IMR-90 (cell line): Measurements from ENCODE around the gene METTL14. TPM values are rescaled to one million over a fixed set of nuclear protein-coding genes. Genes with fewer than 3 reads are reported as not detected.

Source experiments
- ATAC-seq: fragments of 200-7000 bp; cut with Tn5 transposase; 2 replicates; pipeline ENCODE4 v1.9.1; 2020; ENCODE audit warnings: low read depth, mild to moderate bottlenecking, moderate library complexity
- BruUV-seq: library from RNA; stranded (reverse); fragments of 400-500 nt; replicated peaks from 2 replicates; lab custom pipeline; 2021; lab: Mats Ljungman, UMichigan
- CTCF ChIA-PET: fragments of 300-600 bp; formaldehyde crosslinking; extraction: SDS; loops from one replicate; lab custom pipeline; 2021; ENCODE audit warnings: antibody characterized with exemption; lab: Yijun Ruan, JAX
- POLR2A ChIA-PET: fragments of 300-600 bp; sonication (Branson Sonifier 250); formaldehyde crosslinking; loops from one replicate; lab custom pipeline; 2022; ENCODE audit warnings: antibody characterized with exemption; ENCODE audit not compliant: unreplicated experiment; lab: Charles Lee
- DNase-seq: peaks from one replicate; pipeline ENCODE4 v3.0.0; 2013
- H2AFZ ChIP-seq: replicated peaks from 2 replicates; pipeline ENCODE3; 2013; ENCODE audit warnings: low read length, mild to moderate bottlenecking; ENCODE audit not compliant: poor library complexity
- H2AK5ac ChIP-seq: 2 replicates; pipeline ENCODE4 v1.6.1; 2013; ENCODE audit warnings: low read depth, low read length, inconsistent platforms
- H2AK9ac ChIP-seq: replicated peaks from 2 replicates; pipeline ENCODE3; 2013; ENCODE audit warnings: mild to moderate bottlenecking, low read depth, low read length, moderate library complexity; ENCODE audit not compliant: poor library complexity
- H2BK120ac ChIP-seq: 2 replicates; pipeline ENCODE4 v1.6.1; 2013; ENCODE audit warnings: low read depth, low read length, inconsistent platforms
- H2BK15ac ChIP-seq: 3 replicates; pipeline ENCODE4 v1.6.1; 2013; ENCODE audit warnings: low read depth, low read length, inconsistent platforms
- H2BK20ac ChIP-seq: 2 replicates; pipeline ENCODE4 v1.6.1; 2013; ENCODE audit warnings: low read depth, mild to moderate bottlenecking, inconsistent platforms, low read length, moderate library complexity
- H2BK5ac ChIP-seq: 2 replicates; pipeline ENCODE4 v1.6.1; 2013; ENCODE audit warnings: mild to moderate bottlenecking, low read depth, low read length, inconsistent platforms; ENCODE audit not compliant: poor library complexity, severe bottlenecking
- H3K14ac ChIP-seq: replicated peaks from 2 replicates; pipeline ENCODE4 v1.6.1; 2013; ENCODE audit warnings: low read depth, low read length, inconsistent platforms
- H3K18ac ChIP-seq: 2 replicates; pipeline ENCODE4 v1.6.1; 2013; ENCODE audit warnings: low read depth, low read length, control low read depth
- H3K23ac ChIP-seq: 2 replicates; pipeline ENCODE4 v1.6.1; 2013; ENCODE audit warnings: low read depth, low read length, inconsistent platforms
- H3K27ac ChIP-seq: 2 replicates; pipeline ENCODE4 v1.5.1; 2013; ENCODE audit warnings: mild to moderate bottlenecking, control low read depth, low read length; ENCODE audit not compliant: insufficient read depth
- H3K27me3 ChIP-seq: 2 replicates; pipeline ENCODE4 v1.6.1; 2013; ENCODE audit warnings: low read length; ENCODE audit not compliant: control insufficient read depth, insufficient read depth
- H3K36me3 ChIP-seq: 2 replicates; pipeline ENCODE4 v1.6.1; 2013; ENCODE audit warnings: low read length, mixed read lengths; ENCODE audit not compliant: control insufficient read depth, insufficient read depth
- H3K4ac ChIP-seq: 2 replicates; pipeline ENCODE4 v1.6.1; 2013; ENCODE audit warnings: low read depth, low read length, inconsistent platforms
- H3K4me1 ChIP-seq: 2 replicates; pipeline ENCODE4 v1.6.1; 2013; ENCODE audit warnings: low read length, mixed read lengths; ENCODE audit not compliant: control insufficient read depth, insufficient read depth
- H3K4me2 ChIP-seq: 2 replicates; pipeline ENCODE4 v1.6.1; 2013; ENCODE audit warnings: low read depth, mild to moderate bottlenecking, control low read depth, low read length, moderate library complexity
- H3K4me3 ChIP-seq: 2 replicates; pipeline ENCODE4 v1.5.1; 2013; ENCODE audit warnings: low read depth, mild to moderate bottlenecking, control low read depth, low read length, moderate library complexity; ENCODE audit not compliant: insufficient read depth
- H3K56ac ChIP-seq: 2 replicates; pipeline ENCODE4 v1.6.1; 2013; ENCODE audit warnings: low read length, inconsistent platforms; ENCODE audit not compliant: insufficient read depth; ENCODE audit errors: extremely low read depth
- H3K79me1 ChIP-seq, 2 experiments: 2 replicates each; pipeline ENCODE4 v1.6.1; 2013; ENCODE audit warnings: low read length in 2 of 2, inconsistent platforms in 1 of 2, low read depth in 1 of 2
- H3K9ac ChIP-seq: 2 replicates; pipeline ENCODE4 v1.6.1; 2013; ENCODE audit warnings: low read depth, low read length, control low read depth
- H3K9me1 ChIP-seq: 2 replicates; pipeline ENCODE4 v1.6.1; 2013; ENCODE audit warnings: low read length, inconsistent platforms; ENCODE audit not compliant: insufficient read depth
- H3K9me3 ChIP-seq: 2 replicates; pipeline ENCODE4 v1.6.1; 2013; ENCODE audit warnings: low read length; ENCODE audit not compliant: control insufficient read depth, insufficient read depth
- H4K20me1 ChIP-seq: 2 replicates; pipeline ENCODE4 v1.6.1; 2013; ENCODE audit warnings: low read length, inconsistent platforms; ENCODE audit not compliant: insufficient read depth
- H4K5ac ChIP-seq: 2 replicates; pipeline ENCODE4 v1.6.1; 2013; ENCODE audit warnings: mild to moderate bottlenecking, low read depth, low read length, control low read depth
- H4K8ac ChIP-seq, 2 experiments: 2 replicates each; pipeline ENCODE4 v1.6.1; 2013; ENCODE audit warnings: low read depth in 2 of 2, low read length in 2 of 2, control low read depth in 1 of 2, inconsistent platforms in 1 of 2
- H4K91ac ChIP-seq: 2 replicates; pipeline ENCODE4 v1.6.1; 2013; ENCODE audit warnings: low read depth, low read length, inconsistent platforms; ENCODE audit not compliant: insufficient read depth
- BHLHE40 ChIP-seq: fragments of 150-350 bp; IDR thresholded peaks from 2 replicates; pipeline ENCODE4 v1.6.1; 2016; ENCODE audit warnings: mild to moderate bottlenecking, low read depth, low read length
- ELK1 ChIP-seq: fragments of 150-350 bp; IDR thresholded peaks from 2 replicates; pipeline ENCODE4 v1.6.1; 2016; ENCODE audit warnings: low read depth, mild to moderate bottlenecking, low read length, moderate library complexity, borderline replicate concordance
- FOS ChIP-seq: fragments of 150-350 bp; IDR thresholded peaks from 2 replicates; pipeline ENCODE4 v1.6.1; 2016; ENCODE audit warnings: low read depth, low read length
- MAFK ChIP-seq: IDR thresholded peaks from 2 replicates; pipeline ENCODE4 v1.6.1; 2012; ENCODE audit warnings: low read depth, low read length, improper control_type of control experiment
- RCOR1 ChIP-seq: IDR thresholded peaks from 2 replicates; pipeline ENCODE4 v1.6.1; 2012; ENCODE audit warnings: mild to moderate bottlenecking, low read length, improper control_type of control experiment; ENCODE audit not compliant: insufficient replicate concordance
- RFX5 ChIP-seq: IDR thresholded peaks from 2 replicates; pipeline ENCODE4 v1.8.0; 2012; ENCODE audit warnings: low read depth, mild to moderate bottlenecking, low read length, moderate library complexity
- USF2 ChIP-seq: fragments of 150-350 bp; IDR thresholded peaks from 2 replicates; pipeline ENCODE4 v1.6.1; 2017; ENCODE audit warnings: mild to moderate bottlenecking, antibody characterized with exemption, low read length, low read depth
- WGBS, 2 experiments: methylation state at CpG; one replicate each; pipeline versions ENCODE4 v1.1.5 to v1.1.7; 2013; ENCODE audit warnings: missing lambda C conversion rate in 2 of 2; ENCODE audit not compliant: insufficient read length in 1 of 2; ENCODE audit errors: extremely low coverage in 2 of 2; 5-methylcytosine and 5-hydroxymethylcytosine counted together
- dilution Hi-C: fragments of 300-500 bp; cut with HindIII; formaldehyde crosslinking; loops from one replicate; pipeline ENCODE4 v1.14.3; 2018; ENCODE audit warnings: low sequenced_read_pairs; ENCODE audit not compliant: unreplicated experiment
- in situ Hi-C: fragments of 300-500 bp; cut with MboI; formaldehyde crosslinking; loops from 3 replicates; pipeline ENCODE4 v1.14.3; 2019; ENCODE audit warnings: low sequenced_read_pairs, inconsistent platforms, mixed read lengths
- intact Hi-C: fragments of 100-400 bp; cut with micrococcal nuclease; formaldehyde crosslinking; loops from 2 replicates; pipeline ENCODE4 v1.10.0; 2022
- polyA plus RNA-seq, 3 experiments: library from polyadenylated mRNA; depleted of rRNA; stranded (reverse); fragments of >200 nt; gene quantifications; 2 replicates each; pipeline ENCODE4 v1.2.3, GENCODE V29; 2012; ENCODE audit warnings: low replicate concordance in 1 of 3
- total RNA-seq: library from RNA; depleted of rRNA; stranded (reverse); fragments of >200 nt; gene quantifications from 2 replicates; pipeline ENCODE4 v1.2.3, GENCODE V29; 2012

The METTL14 gene
- total and polyA plus RNA-seq, 2 of the 4 experiments (the other 2 are of a cell fraction): 5.0 to 9.3 TPM

GRCh38 chr4:118738090-118738489, 52.9 kb downstream of the METTL14 start:
- Histone ChIP-seq H3K79me1 (peaks cover 23 to 37% of the 10 kb centered on the region in 2 experiments), H3K56ac (no peak overlapping the region), H3K14ac (no peak overlapping the region), H4K20me1 (peaks cover 11% of the 10 kb centered on the region; the same call in 1 of the 2 replicates), H2AK9ac (no peak overlapping the region), H3K9me3 (no peaks in the 10 kb centered on the region), H3K27me3 (no peaks in the 10 kb centered on the region), H2BK15ac (no peak overlapping the region), H3K9ac (no peak overlapping the region), H3K4ac (no peak overlapping the region), H2AFZ (no peak overlapping the region), H2BK5ac (no peak overlapping the region), H3K36me3 (peaks cover 43% of the 10 kb centered on the region), H4K8ac (no peak overlapping the region), H4K91ac (no peak overlapping the region), H2BK120ac (no peak overlapping the region), H3K4me1 (peaks cover 17% of the 10 kb centered on the region), H2BK20ac (no peak overlapping the region), H3K4me3 (no peak overlapping the region), H3K23ac (no peak overlapping the region), H3K27ac (peak overlapping the region; percentile 32; the same call in 1 of the 2 replicates), H3K9me1 (no peaks in the 10 kb centered on the region), H3K18ac (0 out of 2 replicates have a peak overlapping the region, but pooled peaks have one; percentile 12), H4K5ac (peak overlapping the region; percentile 79; the same call in 1 of the 2 replicates), H2AK5ac (no peak overlapping the region), H3K4me2 (no peak overlapping the region; the same call in 1 of the 2 replicates)
- no peak for DNase-seq
- dilution Hi-C loops (no loop called here), in situ Hi-C loops (no loop called here), intact Hi-C loops (no loop called here)
- TF ChIP-seq MAFK (no peak), FOS (no peak), BHLHE40 (no peak), ELK1 (no peak), RFX5 (no peak), RCOR1 (no peak), USF2 (no peak)
- ATAC-seq: no peak
- WGBS, 2 experiments: 33% methylated on average over 1 of the region's 3 CpGs; no CpG with 5 or more reads in 1 of the 2 experiments
- POLR2A ChIA-PET: no interaction called here
- BruUV-seq: no TSS peak
- CTCF ChIA-PET: interaction anchor here (0.6 kb wide), 1 partner anchor 31 kb away, joined by 5 read pairs; no protein-coding TSS in a partner anchor
